Neuronal stem cell (in vitro differentiated cells): ENCODE results near the gene CHRD.

Experiments
- DNase-seq: peaks from one replicate; pipeline ENCODE4 v3.0.0-alpha.2; 2013; ENCODE audit warnings: low spot score
- H2AFZ ChIP-seq: one replicate; pipeline ENCODE4 v1.6.1; 2013; ENCODE audit warnings: mild to moderate bottlenecking, low read length, inconsistent platforms
- H2AK5ac ChIP-seq: 2 replicates; pipeline ENCODE4 v1.6.1; 2013; ENCODE audit warnings: low read depth, mild to moderate bottlenecking, inconsistent platforms, low read length, moderate library complexity, mixed read lengths
- H2BK120ac ChIP-seq: 2 replicates; pipeline ENCODE4 v1.6.1; 2013; ENCODE audit warnings: low read depth, mild to moderate bottlenecking, inconsistent platforms, low read length, moderate library complexity, mixed read lengths
- H2BK12ac ChIP-seq: one replicate; pipeline ENCODE4 v1.6.1; 2013; ENCODE audit warnings: low read length, inconsistent platforms
- H2BK15ac ChIP-seq: 2 replicates; pipeline ENCODE4 v1.6.1; 2013; ENCODE audit warnings: mild to moderate bottlenecking, low read length, inconsistent platforms, mixed read lengths
- H2BK5ac ChIP-seq: one replicate; pipeline ENCODE4 v1.6.1; 2013; ENCODE audit warnings: inconsistent platforms, mild to moderate bottlenecking, low read length, moderate library complexity
- H3K14ac ChIP-seq: one replicate; pipeline ENCODE4 v1.6.1; 2013; ENCODE audit warnings: low read length, inconsistent platforms
- H3K18ac ChIP-seq: 2 replicates; pipeline ENCODE4 v1.6.1; 2013; ENCODE audit warnings: low read length, inconsistent platforms
- H3K23ac ChIP-seq: 2 replicates; pipeline ENCODE4 v1.6.1; 2013; ENCODE audit warnings: low read depth, mild to moderate bottlenecking, mixed read lengths, low read length, inconsistent platforms; ENCODE audit not compliant: poor library complexity
- H3K27ac ChIP-seq: replicated peaks from 3 replicates; pipeline ENCODE4 v1.5.1; 2013; ENCODE audit warnings: low read length, inconsistent platforms
- H3K27me3 ChIP-seq, 3 experiments: 2 replicates each; pipeline ENCODE4 v1.6.1; 2013; ENCODE audit warnings: low read length in 3 of 3, mild to moderate bottlenecking in 2 of 3, inconsistent platforms in 1 of 3, low read depth in 1 of 3, mixed read lengths in 1 of 3, moderate library complexity in 1 of 3; ENCODE audit not compliant: control insufficient read depth in 3 of 3, insufficient read depth in 3 of 3
- H3K36me3 ChIP-seq, 2 donors: replicated peaks in 1 of 2; 2 replicates each; pipeline ENCODE4 v1.6.1; 2013; ENCODE audit warnings: low read length in 2 of 2; ENCODE audit not compliant: control insufficient read depth in 2 of 2, insufficient read depth in 2 of 2
- H3K4ac ChIP-seq: 2 replicates; pipeline ENCODE4 v1.6.1; 2013; ENCODE audit warnings: inconsistent platforms, mild to moderate bottlenecking, low read length, moderate library complexity
- H3K4me1 ChIP-seq, 2 donors: 1 replicate in 1 of 2; 2 replicates in 1 of 2; pipeline ENCODE4 v1.6.1; 2013; ENCODE audit warnings: low read length in 2 of 2, low read depth in 1 of 2; ENCODE audit not compliant: control insufficient read depth in 2 of 2, insufficient read depth in 1 of 2
- H3K4me2 ChIP-seq: one replicate; pipeline ENCODE4 v1.6.1; 2013; ENCODE audit warnings: mild to moderate bottlenecking, low read length, inconsistent platforms; ENCODE audit not compliant: insufficient read depth, poor library complexity, severe bottlenecking
- H3K4me3 ChIP-seq, 2 donors: 2 replicates each; pipeline ENCODE4 v1.5.1; 2013; ENCODE audit warnings: low read length in 2 of 2, mild to moderate bottlenecking in 2 of 2, inconsistent platforms in 1 of 2, moderate library complexity in 1 of 2
- H3K79me1 ChIP-seq: one replicate; pipeline ENCODE4 v1.6.1; 2013; ENCODE audit warnings: low read depth, mild to moderate bottlenecking, inconsistent platforms, low read length, moderate library complexity
- H3K9ac ChIP-seq: one replicate; pipeline ENCODE4 v1.6.1; 2013; ENCODE audit warnings: mild to moderate bottlenecking, low read depth, low read length, inconsistent platforms; ENCODE audit not compliant: poor library complexity
- H3K9me3 ChIP-seq, 2 donors: replicated peaks in 1 of 2; 2 replicates each; pipeline versions ENCODE3 to v1.6.1; 2013; ENCODE audit warnings: low read length in 2 of 2, mild to moderate bottlenecking in 2 of 2, inconsistent platforms in 1 of 2, low read depth in 1 of 2, mixed read lengths in 1 of 2, moderate library complexity in 1 of 2; ENCODE audit not compliant: control insufficient read depth in 2 of 2, insufficient read depth in 1 of 2
- H4K8ac ChIP-seq: one replicate; pipeline ENCODE4 v1.6.1; 2013; ENCODE audit warnings: low read depth, mild to moderate bottlenecking, inconsistent platforms, low read length, moderate library complexity
- H4K91ac ChIP-seq: one replicate; pipeline ENCODE4 v1.6.1; 2013; ENCODE audit warnings: low read length, low read depth, mild to moderate bottlenecking, inconsistent platforms; ENCODE audit not compliant: poor library complexity
- WGBS, 2 donors: extraction: QIAGEN DNeasy Blood & Tissue Kit; methylation state at CpG; one replicate each; pipeline ENCODE4 v1.1.7; 2013; ENCODE audit warnings: missing lambda C conversion rate in 2 of 2, mixed read lengths in 1 of 2; ENCODE audit not compliant: insufficient read length in 2 of 2, insufficient replicate concordance in 1 of 2; ENCODE audit errors: extremely low coverage in 2 of 2; 5-methylcytosine and 5-hydroxymethylcytosine counted together

CHRD gene

GRCh38 chr3:184389935-184390528 lies 10.2 kb downstream of the CHRD start:
- Histone ChIP-seq H3K4me3 (no peak overlapping the region), H3K9ac (no peak overlapping the region), H2AFZ (no peak overlapping the region), H3K27ac (no peak overlapping the region), H3K4me1 (no peaks in the 10 kb centered on the region), H3K23ac (no peak overlapping the region), H3K4me2 (no peak overlapping the region), H2BK120ac (no peak overlapping the region), H2AK5ac (no peak overlapping the region), H2BK12ac (no peak overlapping the region), H4K91ac (no peak overlapping the region), H3K79me1 (no peaks in the 10 kb centered on the region), H2BK5ac (peak overlapping the region; percentile 46), H3K4ac (no peak overlapping the region), H3K18ac (no peak overlapping the region), H3K27me3 (peaks cover 0 to 3% (median 0%) of the 10 kb centered on the region in 3 experiments), H3K36me3 (no peaks in the 10 kb centered on the region), H3K14ac (no peak overlapping the region), H4K8ac (no peak overlapping the region), H3K9me3 (no peaks in the 10 kb centered on the region), H2BK15ac (no peak overlapping the region)
- no peak for DNase-seq
- no CpG with 5 or more reads among the region's 5 CpGs for WGBS, 2 donors

GRCh38 chr3:184391266-184391665 lies 11.4 kb downstream of the CHRD start:
- no peak overlapping the region for H4K91ac ChIP-seq
- H3K36me3 ChIP-seq = no peaks in the 10 kb centered on the region
- no peak overlapping the region for H3K9ac ChIP-seq
- no peak overlapping the region for H2AFZ ChIP-seq
- no peak overlapping the region for H2BK120ac ChIP-seq
- H2BK12ac ChIP-seq = no peak overlapping the region
- no peak overlapping the region for H3K4me3 ChIP-seq
- no peaks in the 10 kb centered on the region for H3K79me1 ChIP-seq
- no peak overlapping the region for H3K23ac ChIP-seq
- WGBS, 2 donors = no CpG with 5 or more reads among the region's 3 CpGs
- H3K4ac ChIP-seq = no peak overlapping the region
- no peak for DNase-seq
- H3K4me1 ChIP-seq = no peaks in the 10 kb centered on the region
- H3K9me3 ChIP-seq = no peaks in the 10 kb centered on the region
- H4K8ac ChIP-seq = no peak overlapping the region
- no peak overlapping the region for H3K27ac ChIP-seq
- H2AK5ac ChIP-seq = no peak overlapping the region
- no peak overlapping the region for H3K4me2 ChIP-seq
- peaks cover 0 to 7% (median 0%) of the 10 kb centered on the region in 3 experiments for H3K27me3 ChIP-seq
- H2BK5ac ChIP-seq = no peak overlapping the region
- H3K14ac ChIP-seq = no peak overlapping the region
- no peak overlapping the region for H3K18ac ChIP-seq
- H2BK15ac ChIP-seq = no peak overlapping the region

GRCh38 chr3:184395320-184395660 lies 15.4 kb downstream of the CHRD start:
- no peak overlapping the region for H3K18ac ChIP-seq
- no peak overlapping the region for H2BK15ac ChIP-seq
- H3K4me2 ChIP-seq = no peak overlapping the region
- H4K8ac ChIP-seq = no peak overlapping the region
- H2BK5ac ChIP-seq = no peak overlapping the region
- H2BK12ac ChIP-seq = no peak overlapping the region
- no peak overlapping the region for H3K14ac ChIP-seq
- H3K27me3 ChIP-seq = peaks cover 0 to 16% (median 0%) of the 10 kb centered on the region in 3 experiments
- peak overlapping the region; percentile 37 for H3K23ac ChIP-seq
- H3K27ac ChIP-seq = no peak overlapping the region
- no peak overlapping the region for H2AK5ac ChIP-seq
- H3K9me3 ChIP-seq = no peaks in the 10 kb centered on the region
- no peak overlapping the region for H3K9ac ChIP-seq
- H3K36me3 ChIP-seq = no peaks in the 10 kb centered on the region
- no peaks in the 10 kb centered on the region for H3K79me1 ChIP-seq
- no peak overlapping the region for H2BK120ac ChIP-seq
- WGBS, 2 donors = no CpG with 5 or more reads among the region's 5 CpGs
- no peak overlapping the region for H3K4ac ChIP-seq
- H2AFZ ChIP-seq = no peak overlapping the region
- no peaks in the 10 kb centered on the region for H3K4me1 ChIP-seq
- no peak overlapping the region for H4K91ac ChIP-seq
- no peak for DNase-seq
- peak overlapping the region in 1 of 2 donors; percentile 64 for H3K4me3 ChIP-seq

GRCh38 chr3:184399410-184399809 lies 19.6 kb downstream of the CHRD start:
- H3K36me3 ChIP-seq = no peaks in the 10 kb centered on the region
- no peak overlapping the region for H3K27ac ChIP-seq
- no peak for DNase-seq

More at GRCh38 chr3:184399410-184399809, 19.6 kb downstream of the CHRD start:
- no peak overlapping the region for H4K91ac ChIP-seq
- H2BK5ac ChIP-seq = no peak overlapping the region
- no peak overlapping the region for H2BK15ac ChIP-seq
- no peak overlapping the region for H3K4me2 ChIP-seq
- no peak overlapping the region for H4K8ac ChIP-seq
- no peak overlapping the region for H2BK120ac ChIP-seq
- no peak overlapping the region for H3K23ac ChIP-seq
- no peak overlapping the region for H2BK12ac ChIP-seq
- H3K14ac ChIP-seq = no peak overlapping the region
- H2AK5ac ChIP-seq = no peak overlapping the region
- H3K27me3 ChIP-seq = peaks cover 0 to 31% (median 0%) of the 10 kb centered on the region in 3 experiments
- no peaks in the 10 kb centered on the region for H3K4me1 ChIP-seq
- no peak overlapping the region for H2AFZ ChIP-seq
- WGBS, 2 donors = no CpG with 5 or more reads among the region's 9 CpGs
- no peak overlapping the region for H3K18ac ChIP-seq
- H3K79me1 ChIP-seq = no peaks in the 10 kb centered on the region
- H3K4ac ChIP-seq = no peak overlapping the region
- no peaks in the 10 kb centered on the region for H3K9me3 ChIP-seq
- no peak overlapping the region for H3K9ac ChIP-seq
- no peak overlapping the region for H3K4me3 ChIP-seq
